HFF-Myc (cell line): ENCODE measurements around the gene ZDHHC13.

Experiments
- DNase-seq: peaks from one replicate; pipeline ENCODE4 v3.0.0-alpha.2; 2011; ENCODE audit warnings: low read depth; ENCODE audit errors: extremely low read depth
- H3K4me3 ChIP-seq: replicated peaks from 2 replicates; pipeline ENCODE4 v1.5.1; 2011; ENCODE audit warnings: low read depth, mild to moderate bottlenecking, control low read depth, low read length
- TF ChIP-seq, protein P1 (sequence below): IDR thresholded peaks from 2 replicates; pipeline ENCODE4 v1.5.1; 2012; ENCODE audit warnings: mild to moderate bottlenecking, low read depth, low read length, control low read depth; ENCODE audit errors: missing control alignments

ZDHHC13 gene

DNA sequence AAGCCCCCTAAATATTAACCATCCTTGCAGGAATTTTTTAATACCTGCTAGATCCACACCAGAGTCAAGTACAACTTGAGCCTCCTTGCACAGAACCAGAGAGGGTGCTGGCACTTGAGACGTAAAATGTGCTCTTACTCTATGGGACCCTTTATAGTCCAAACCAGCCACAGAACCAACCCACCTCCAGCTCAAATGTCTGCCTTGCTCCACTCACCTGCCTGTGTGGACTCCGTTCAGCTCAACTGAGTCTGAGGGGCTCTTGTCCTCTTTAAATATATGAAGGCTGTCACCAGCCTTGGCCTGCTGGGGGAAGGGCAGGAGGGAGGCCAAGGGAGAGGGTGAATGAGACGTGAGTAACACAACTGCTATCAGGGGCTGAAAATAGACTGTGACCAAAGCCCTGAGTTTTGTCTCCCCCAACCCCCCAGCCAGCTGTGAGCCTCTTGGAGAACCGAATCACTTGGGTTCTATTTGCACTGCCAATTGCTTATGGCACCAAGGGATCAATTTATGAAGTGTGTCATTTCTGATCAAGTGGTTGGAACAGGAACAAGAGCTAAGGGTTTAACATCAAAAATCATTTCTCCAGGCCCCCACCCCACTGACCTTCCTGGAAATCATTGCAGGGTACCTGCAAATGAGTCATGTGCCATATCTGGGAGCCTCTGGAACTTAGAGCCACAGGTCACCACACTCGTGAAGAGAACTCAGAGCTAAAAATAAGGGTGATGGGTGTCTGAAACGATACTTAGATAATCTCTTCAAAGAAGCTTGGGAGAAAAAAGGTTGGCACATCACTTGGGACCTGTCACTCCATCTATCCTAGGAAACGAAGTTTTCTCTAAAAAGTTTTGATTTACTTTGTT is 85.0 kb downstream of the ZDHHC13 start, which contains the start of gene CSRP3:
TSS of gene CSRP3 (minus strand) at position 247 of the 869 bp plus-strand sequence. CDS start 9,535 bp downstream, outside the sequence.
- TF ChIP-seq, protein P1, sequence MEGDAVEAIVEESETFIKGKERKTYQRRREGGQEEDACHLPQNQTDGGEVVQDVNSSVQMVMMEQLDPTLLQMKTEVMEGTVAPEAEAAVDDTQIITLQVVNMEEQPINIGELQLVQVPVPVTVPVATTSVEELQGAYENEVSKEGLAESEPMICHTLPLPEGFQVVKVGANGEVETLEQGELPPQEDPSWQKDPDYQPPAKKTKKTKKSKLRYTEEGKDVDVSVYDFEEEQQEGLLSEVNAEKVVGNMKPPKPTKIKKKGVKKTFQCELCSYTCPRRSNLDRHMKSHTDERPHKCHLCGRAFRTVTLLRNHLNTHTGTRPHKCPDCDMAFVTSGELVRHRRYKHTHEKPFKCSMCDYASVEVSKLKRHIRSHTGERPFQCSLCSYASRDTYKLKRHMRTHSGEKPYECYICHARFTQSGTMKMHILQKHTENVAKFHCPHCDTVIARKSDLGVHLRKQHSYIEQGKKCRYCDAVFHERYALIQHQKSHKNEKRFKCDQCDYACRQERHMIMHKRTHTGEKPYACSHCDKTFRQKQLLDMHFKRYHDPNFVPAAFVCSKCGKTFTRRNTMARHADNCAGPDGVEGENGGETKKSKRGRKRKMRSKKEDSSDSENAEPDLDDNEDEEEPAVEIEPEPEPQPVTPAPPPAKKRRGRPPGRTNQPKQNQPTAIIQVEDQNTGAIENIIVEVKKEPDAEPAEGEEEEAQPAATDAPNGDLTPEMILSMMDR, result no peak
- H3K4me3 ChIP-seq, result no peak within 1 kb of the TSS
- DNase-seq, result no peak

DNA sequence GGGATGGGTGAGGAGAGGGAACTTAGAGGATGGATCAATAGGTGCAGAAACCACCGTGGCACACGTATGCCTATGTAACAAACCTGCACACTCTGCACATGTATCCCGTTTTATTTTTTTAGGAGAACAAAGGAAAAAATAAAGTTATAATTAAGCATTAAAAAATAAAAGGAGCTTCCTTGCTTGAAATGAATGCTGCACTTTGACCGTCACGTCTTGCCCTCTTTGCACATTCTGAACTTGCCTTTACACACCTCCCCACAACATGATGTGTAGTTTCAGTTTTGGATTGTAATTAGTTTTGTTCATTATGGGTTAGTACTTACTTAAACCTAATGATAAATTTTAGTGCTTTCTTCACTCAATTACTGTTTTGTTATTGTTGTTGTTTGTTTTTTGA is 87.9 kb downstream of the ZDHHC13 start:
- TF ChIP-seq, protein P1, result no peak
- H3K4me3 ChIP-seq, result no peak overlapping the region
- no peak for DNase-seq

DNA sequence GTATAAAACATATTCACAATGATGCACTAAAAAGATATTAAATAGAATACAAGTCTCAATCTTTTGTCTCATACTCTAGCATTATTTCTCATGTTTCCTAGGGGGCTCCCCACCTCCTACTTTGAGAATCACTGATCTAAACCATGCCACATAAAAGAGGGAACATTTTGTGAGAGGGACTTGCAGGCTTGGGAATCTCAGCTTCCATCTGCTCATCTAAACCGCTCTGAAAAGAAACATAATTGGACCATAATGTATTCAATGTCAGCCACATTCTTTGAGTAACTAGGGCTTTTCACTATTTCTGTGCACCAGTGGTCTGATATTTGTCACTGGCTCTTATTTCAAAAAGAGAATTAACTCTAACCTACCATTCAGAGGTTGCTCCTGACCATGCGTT is 91.2 kb downstream of the ZDHHC13 start:
- no peak for DNase-seq
- H3K4me3 ChIP-seq, result no peak overlapping the region
- TF ChIP-seq, protein P1, result no peak

DNA sequence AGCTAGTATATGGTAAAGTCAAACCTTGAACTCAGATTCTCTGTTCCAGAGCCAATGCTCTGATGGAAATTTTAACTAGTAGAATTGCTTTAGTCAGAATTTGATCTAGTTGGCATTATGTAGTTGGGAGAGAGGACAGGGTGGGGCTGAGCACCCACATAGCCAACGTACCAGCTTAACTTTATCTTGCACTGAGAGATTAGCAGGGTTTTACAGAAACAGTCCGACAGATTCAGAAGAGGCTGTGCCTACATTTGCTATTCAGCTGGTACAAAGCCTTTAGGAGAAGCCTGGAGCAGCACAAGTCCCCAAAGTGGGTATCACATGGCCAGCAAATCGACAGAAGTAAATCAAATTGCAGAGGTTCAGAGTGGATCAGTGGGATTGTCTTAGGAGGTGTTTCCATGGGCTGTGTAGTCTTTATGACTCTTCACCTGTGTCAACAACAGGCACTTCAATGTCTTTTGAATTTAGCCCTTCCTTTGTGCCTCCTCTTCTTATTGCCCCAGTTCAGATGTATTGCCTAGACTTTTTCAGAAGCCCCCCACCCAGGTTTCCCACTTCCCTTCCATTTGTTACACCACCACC is 92.1 kb downstream of the ZDHHC13 start:
- no peak overlapping the region for H3K4me3 ChIP-seq
- no peak for DNase-seq
- TF ChIP-seq, protein P1, result no peak

DNA sequence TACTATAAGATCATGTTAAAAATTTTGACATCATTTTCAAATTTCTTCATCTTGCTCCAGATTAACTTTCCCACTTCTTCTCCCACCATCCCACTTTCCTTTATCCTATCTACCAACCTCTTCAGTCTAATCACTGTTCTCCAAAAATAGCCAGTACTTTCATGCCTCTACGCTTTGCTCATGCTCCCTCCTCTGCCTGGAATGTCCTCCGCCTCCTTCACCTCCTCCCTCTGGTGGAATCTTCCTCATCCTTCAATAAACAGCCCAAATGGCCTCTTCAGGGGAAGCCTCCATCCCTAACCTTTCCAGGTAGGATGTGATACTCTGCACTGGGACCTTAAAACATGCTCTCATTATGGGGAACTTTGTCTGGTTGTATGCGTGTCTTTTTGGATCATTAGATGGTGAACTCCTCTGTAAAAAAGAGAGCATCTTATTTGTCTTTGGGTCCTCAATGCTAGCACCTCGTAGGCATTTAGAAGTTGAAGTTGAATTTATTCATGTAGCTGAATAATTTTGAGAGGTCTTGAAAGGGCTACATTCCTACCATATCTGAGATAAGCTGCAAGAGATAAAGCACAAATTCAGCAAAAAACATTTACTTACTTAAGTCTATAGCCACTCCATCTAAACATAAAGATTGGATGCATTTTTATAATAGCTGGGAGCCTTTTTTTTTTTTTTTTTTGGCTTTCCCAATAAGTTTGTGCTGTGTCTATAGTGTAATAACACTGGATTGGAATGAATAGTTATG is 92.8 kb downstream of the ZDHHC13 start:
- DNase-seq, result no peak
- TF ChIP-seq, protein P1, result no peak

DNA sequence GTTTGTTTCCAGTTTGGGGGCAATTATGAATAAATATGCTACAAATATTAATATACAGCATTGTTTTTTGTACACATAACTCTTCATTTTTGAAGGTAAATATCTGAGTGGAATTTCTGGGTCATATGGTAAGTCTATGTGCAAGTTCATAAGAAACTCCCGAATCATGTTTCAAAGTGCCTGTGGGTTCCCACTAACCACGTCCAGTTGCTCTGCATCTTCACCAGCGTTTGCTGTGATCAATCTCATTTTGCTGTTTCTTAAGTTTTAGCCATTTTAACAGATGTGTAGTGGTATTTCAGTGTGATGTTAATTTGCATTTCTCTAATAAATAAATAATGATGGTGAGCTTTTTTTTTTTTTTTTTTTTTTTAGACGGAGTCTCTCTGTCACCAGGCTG is 99.1 kb downstream of the ZDHHC13 start:
- TF ChIP-seq, protein P1, result no peak
- DNase-seq, result no peak
- H3K4me3 ChIP-seq, result no peak overlapping the region

More for the DNA sequence above, 92.8 kb downstream of the ZDHHC13 start:
- no peak overlapping the region for H3K4me3 ChIP-seq
